GM12801 (cell line): ENCODE measurements around the gene DESI1.

ENCODE experiments used
- TF ChIP-seq, protein P1 (sequence below): IDR thresholded peaks from one replicate; pipeline ENCODE4 v1.5.1; 2011; ENCODE audit warnings: control low read depth; ENCODE audit not compliant: insufficient read length; ENCODE audit errors: extremely low read depth

Gene DESI1

DNA sequence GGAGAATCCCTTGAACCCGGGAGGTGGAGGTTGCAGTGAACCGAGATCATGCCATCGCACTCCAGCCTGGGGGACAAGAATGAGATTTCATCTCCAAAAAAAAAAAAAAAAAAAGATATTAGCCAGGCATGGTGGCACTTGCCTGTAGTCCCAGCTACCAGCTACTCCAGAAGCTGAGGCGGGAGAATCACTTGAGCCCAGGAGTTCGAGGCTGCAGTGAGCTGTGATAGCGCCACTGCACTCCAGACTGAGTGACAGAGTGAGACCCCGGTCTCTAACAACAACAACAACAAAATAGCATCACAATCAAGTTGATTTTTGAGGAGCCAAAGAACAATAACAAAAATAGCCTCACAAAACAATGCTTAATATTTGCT lies 33.5 kb downstream of the DESI1 start:
- TF ChIP-seq, protein P1, sequence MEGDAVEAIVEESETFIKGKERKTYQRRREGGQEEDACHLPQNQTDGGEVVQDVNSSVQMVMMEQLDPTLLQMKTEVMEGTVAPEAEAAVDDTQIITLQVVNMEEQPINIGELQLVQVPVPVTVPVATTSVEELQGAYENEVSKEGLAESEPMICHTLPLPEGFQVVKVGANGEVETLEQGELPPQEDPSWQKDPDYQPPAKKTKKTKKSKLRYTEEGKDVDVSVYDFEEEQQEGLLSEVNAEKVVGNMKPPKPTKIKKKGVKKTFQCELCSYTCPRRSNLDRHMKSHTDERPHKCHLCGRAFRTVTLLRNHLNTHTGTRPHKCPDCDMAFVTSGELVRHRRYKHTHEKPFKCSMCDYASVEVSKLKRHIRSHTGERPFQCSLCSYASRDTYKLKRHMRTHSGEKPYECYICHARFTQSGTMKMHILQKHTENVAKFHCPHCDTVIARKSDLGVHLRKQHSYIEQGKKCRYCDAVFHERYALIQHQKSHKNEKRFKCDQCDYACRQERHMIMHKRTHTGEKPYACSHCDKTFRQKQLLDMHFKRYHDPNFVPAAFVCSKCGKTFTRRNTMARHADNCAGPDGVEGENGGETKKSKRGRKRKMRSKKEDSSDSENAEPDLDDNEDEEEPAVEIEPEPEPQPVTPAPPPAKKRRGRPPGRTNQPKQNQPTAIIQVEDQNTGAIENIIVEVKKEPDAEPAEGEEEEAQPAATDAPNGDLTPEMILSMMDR, result no peak

DNA sequence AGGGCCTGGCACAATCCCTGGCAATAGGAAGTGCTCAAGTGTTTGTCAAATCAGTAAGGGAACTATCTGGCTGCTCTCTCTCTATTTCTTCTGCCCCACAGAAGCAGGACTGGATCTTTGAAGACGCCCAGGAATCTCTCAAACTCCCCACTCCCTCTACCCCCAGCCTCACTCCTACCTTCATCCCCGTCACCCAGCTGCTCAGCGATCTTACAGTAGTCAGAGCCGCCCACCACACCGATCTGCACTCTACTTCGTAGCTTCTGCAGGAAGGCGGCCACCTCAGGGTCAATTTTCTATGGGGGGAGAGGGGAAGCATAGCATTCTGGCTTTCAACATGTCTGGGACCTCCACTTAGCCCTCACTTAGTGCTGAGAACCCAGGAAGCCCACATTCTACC lies 34.9 kb downstream of the DESI1 start:
- TF ChIP-seq, protein P1, result no peak

DNA sequence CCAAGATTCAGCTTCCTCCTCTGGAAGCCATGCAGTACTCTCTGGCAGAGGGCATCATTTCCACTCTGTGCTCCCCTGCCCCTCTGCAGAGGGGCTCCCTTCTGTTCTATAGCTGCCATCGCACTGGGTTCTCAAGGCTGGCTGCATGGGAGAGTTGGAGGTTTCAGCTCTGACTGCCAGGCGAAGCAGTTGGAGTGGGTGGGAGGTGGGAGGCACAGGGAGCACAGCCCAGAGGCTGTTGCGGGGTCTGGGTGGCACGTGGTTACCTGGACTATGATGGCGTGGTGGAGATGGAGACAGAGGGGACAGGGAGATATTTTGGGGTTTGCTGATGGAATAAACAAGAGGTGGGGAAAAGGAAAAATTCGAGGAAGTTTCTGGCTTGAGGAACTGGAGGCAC lies 36.0 kb downstream of the DESI1 start:
- TF ChIP-seq, protein P1, result no peak

DNA sequence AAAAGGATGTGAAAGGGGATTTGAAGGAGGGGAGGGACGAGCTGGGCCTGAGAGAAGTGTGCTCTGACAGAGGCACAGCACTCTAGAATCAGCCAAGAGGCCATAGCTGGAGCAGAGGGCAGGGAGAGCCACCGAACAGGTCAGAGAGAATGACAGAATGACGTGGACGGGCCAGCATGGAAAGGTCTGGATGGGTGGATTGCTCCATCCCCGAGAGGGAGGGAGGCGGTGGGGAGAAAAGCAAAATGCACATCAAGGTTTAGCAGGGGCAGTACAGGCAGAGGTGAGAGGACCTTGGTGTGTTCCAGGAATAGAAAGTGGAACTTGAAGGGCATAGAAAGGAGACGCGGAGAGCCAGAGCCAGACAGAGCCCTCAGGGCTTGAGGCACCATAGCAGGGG lies 38.1 kb downstream of the DESI1 start:
- TF ChIP-seq, protein P1, result no peak

DNA sequence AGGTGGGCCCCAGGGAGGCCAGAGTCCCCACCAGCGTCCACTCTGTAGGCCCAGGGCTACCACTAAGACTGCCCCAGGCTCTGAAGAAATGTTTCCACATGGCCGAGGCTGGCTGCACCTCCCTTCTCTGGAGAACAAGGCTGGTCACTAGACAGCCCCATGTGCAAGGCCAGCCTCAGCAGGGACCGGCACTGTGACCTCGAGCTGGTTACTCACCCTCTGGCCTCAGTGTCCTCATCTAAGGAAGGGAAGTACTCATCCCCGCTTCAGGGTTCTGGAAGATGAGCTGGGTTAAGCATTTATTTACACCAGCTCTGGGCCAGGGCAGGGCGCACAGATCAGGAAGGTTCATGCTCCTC lies 40.9 kb downstream of the DESI1 start:
- TF ChIP-seq, protein P1, result no peak

DNA sequence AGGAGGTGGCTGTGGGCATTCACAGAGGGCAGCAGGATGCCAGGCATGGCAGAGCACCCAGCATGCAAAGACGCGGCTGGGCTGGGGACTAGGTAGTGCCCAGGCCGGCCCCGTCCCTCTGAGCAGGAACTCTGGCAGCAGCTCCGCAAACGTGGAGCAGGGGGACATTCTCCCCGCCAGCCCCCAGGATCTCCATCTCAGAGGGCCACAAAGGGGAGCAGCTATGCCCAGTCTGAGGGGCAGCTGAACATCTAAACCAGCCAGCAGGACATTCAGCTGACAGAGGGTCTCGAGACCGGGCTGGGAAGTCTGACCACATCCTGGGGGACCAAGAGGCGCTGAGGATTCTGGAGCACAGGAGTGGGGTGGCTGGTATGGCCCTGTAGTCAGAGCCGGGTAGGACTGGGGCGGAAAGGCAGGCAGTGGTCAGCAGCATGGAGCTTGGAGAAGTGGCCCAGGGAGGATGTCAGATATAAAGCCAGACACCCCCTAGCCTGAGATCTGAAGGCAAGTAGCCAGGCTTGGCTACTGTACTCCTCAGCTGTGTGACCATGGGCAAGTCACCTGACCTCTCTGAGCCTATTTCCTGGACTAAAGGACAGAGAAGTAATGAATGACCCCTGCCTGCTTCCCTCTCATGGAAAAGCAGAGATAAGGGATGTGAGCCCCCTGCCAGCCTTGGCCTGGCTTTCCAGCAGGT lies 41.4 kb downstream of the DESI1 start:
- TF ChIP-seq, protein P1, result no peak

DNA sequence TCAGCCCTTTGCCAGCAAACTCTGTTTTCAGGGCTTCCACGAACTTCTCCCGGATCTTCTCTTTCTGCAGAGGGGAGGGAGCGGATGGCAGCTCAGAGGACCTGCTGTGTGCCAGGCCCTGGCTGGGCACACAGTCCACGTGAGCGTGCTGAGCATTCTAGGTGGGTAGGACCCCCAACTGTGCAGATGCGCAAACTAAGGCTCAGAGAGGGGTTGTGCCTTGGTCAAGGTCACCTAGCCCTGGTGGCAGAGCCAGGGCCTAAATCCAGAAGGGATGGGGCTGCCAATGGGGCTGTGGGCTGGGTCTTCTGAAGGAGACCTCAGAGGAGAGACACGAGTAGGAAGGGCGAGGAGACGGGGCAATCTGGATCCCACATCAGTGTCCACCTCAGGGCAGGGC lies 42.0 kb downstream of the DESI1 start:
- TF ChIP-seq, protein P1, result no peak
